Measurements from ENCODE around the gene ANP32B.
"Not testable (repeated sequence)": the region's sequence is repeated elsewhere in the genome, so short reads cannot be mapped to it uniquely, and the experiment has no call there.

Gene ANP32B

GRCh38 chr9:97963232-97963631 lies 19.9 kb upstream of the ANP32B start:
- DNase-seq (ENCODE audit: low read depth), result no peak

GRCh38 chr9:97964901-97965300 lies 18.2 kb upstream of the ANP32B start:
- DNase-seq (ENCODE audit: low read depth), result no peak

DNA sequence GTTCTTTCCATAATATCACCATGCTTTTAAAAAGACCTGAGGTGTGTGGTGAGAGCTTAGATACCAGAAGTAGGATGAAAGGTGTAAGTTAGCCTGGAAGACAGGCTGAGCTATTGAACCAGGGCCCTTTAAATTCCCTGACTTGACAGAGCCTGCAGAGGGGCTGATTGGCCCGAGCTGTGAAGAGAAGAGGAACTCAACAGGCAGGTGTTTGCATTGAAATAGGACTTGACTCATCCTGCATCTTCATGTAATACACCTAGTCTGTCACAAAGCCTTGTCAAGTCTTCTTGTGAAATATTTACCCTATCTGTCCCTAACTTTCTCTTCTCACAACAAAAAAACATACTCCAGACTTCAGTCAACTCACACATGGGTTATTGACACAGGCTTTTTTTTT lies 16.6 kb upstream of the ANP32B start:
- DNase-seq (ENCODE audit: low read depth), result no peak

- DNase-seq (ENCODE audit: low read depth), result no peak
Measured at GRCh38 chr9:97969014-97969413, 14.1 kb upstream of the ANP32B start.

DNA sequence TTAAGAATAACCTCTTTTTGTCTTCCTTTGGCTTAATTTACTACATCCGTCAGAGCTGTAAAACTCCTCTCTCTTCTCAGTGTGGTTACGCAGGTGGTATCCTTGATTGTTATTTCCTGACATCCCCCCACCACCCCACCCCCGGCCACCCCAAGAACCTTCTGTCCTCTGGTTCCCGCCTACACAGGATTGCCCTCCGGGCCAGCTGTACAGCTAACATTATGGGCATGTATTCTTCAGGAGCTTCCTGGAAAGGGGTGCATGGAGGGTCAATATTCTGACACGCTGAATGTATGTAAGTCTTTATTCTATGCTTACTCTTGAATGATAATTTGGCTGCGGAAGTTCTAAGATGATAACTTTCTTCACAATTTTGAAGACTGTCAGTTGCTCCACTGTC lies 13.0 kb upstream of the ANP32B start:
- DNase-seq (ENCODE audit: low read depth), result no peak

DNA sequence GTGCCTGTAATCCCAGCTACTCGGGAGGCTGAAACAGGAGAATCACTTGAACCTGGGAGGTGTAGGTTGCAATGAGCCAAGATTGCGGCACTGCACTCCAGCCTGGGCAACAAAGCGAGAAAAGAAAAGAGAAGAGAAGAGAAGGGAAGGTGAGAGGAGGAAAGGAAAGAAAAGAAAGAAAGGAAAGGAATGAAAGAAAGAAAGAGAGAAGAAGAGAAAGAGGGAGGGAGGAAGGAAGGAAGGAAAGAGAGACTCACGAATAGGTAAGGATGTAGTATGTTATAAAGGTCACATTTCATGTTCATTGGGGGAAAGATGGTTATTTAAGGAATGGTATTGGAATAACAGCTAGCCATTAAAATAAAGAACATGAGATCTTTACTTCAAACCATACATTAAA lies 10.4 kb upstream of the ANP32B start:
- no peak for DNase-seq (ENCODE audit: low read depth)

DNA sequence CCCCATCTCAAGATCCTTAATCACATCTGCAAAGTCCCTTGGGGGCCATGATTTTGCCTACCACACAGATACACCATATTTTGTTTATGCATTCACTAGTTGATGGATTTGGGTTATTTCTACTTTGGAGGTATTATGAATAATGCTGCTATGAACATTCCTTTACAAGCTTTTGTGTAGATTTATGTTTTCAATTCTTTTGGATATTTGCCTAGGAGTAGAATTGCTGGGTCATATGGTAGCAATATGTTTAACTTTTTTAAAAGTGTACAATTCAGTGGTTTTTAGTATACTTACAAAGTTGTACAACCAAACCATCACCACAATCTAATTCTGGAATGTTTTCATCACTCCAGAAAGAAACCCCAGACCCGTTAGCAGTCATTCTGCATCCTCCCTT lies 7.8 kb upstream of the ANP32B start:
- DNase-seq (ENCODE audit: low read depth), result no peak

DNA sequence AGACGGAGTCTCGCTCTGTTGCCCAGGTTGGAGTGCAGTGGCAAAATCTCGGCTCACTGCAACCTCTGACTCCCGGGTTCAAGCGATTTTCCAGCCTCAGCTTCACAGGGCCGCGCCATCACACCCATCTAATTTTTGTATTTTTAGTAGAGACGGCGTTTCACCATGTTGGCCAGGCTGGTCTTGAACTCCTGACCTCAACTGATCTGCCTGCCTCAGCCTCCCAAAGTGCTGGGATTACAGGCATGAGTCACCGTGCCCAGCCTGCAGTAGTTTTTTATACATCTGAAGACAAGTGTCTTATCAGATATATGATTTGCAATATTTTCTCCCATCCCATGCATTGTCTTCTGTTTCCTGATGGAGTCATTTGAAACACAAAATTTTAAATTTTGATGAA lies 6.5 kb upstream of the ANP32B start:
- DNase-seq (ENCODE audit: low read depth), result not testable (repeated sequence)

DNA sequence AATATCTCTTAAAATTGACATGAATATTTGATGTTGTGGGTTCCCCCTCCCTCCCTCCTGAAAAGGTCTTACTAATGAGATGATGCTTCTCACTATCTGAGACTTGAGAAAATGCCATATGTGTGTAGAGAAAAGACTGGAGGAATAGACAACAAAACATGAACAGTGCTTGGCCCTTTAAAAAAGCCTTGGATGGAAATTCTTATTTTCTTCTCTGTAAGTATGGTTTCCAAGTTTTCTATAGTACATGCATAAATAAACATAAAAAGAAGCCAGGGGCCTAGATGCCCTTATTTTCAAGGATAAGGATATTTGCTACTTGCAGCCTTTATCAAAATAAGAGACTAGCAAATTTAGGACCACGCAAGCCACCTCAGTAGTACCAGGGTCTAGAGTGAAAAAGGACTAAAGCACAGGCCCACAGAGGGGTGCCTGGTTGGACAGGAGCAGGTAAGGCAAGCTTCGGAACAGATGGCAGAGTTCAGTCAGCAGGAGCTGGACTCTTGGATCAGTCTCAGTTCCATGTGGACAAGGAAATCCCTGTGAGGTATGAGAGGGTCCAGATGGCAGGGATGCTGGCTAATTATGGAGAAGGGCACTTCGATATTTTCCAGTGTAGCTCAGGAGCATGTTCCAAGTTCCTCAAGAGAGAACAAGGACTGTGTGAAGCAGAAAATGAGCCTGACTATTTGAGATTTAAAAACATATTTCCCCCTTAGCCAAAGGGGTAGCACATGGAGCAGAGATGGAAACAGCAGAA lies 4.6 kb upstream of the ANP32B start:
- DNase-seq (ENCODE audit: low read depth), result no peak

DNA sequence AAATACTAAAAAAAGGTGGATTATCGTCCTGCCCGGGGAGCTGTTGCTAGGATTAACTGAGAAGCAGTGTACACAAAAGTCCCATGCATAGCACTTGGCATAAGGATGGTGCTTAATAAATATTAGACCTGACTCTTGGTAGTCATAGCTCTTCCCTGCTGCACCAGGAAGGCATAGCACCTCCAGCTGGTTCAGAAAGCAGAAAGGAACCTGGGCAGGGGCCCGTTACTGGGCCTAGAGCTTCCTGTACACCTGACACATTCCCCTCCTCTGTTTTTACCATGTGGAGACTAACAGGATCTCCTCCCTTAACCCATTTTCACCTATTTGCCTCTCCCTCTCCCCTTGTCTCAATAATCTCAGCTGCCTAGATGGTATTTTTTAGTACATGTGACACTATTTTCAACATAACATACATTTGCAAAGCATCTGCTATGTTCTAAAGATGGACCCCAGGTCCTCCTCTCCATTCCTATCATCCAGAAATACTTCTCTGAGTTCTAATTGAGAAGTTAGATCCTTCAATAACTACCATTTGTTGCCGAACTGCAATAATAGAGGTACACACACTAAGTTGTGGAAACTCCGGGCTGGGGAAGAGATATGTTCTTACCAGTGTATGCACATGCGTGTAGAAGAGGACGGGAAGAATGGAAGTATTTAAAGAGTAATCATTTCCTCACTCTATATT lies 3.2 kb upstream of the ANP32B start:
- DNase-seq (ENCODE audit: low read depth), result no peak

DNA sequence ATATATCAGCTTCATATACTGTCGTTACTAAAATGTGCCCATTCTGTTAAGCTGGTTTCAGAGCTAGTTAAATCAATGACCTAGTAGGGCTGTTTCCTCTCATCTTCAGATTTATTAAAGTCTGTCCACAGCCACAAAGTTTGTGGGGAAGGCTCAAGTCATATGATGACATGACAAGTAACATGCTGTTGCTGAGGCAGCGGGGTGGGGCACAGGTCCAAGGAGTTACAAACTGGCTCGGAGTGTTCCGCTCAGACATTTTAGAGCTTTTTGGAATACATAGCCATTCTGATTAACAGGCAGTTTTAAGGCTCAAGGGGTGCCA lies 2.7 kb upstream of the ANP32B start:
- no peak for DNase-seq (ENCODE audit: low read depth)

DNA sequence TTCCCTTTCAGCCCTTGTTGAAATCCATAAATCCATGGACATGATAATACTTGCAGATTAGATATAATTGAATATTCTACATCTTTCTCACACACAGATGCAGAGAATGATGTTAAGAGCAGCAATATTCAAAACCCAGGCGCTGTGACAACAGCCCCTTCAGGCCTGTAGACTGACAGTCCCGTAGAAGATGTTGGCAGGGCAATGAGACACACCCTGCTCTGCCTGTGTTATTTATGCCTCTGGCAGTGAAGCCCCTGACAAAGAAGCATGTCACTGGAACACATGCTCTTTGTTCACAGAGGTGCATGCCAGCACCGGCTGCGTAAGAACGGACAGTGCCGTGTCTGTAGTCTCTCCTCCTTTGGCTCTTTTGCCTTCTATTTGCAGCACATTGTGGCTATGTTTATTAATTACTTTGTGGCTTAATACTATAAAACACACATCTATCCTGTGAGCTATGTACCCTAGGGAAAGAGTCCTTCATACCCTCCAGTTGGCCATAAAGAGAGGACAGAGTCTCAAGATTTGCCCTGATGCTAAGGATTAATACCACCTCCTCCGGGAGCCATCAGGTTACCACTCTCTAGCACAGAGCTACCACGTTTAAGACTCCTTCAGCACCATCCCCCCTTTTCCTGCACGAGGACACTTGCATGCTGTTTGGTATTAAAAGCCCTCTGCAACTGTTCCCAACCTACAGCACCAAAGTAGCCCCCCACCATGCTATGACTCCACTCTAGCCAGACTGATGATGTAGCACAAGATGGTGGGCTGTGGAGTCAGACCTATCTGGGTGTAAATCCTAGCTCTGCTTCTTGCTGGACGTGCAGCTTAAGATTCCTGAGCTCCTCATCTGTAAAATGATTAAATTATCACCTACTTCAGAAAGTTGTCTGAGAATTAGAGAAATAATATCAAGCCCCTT lies 2.0 kb upstream of the ANP32B start:
- no peak for DNase-seq (ENCODE audit: low read depth)

DNA sequence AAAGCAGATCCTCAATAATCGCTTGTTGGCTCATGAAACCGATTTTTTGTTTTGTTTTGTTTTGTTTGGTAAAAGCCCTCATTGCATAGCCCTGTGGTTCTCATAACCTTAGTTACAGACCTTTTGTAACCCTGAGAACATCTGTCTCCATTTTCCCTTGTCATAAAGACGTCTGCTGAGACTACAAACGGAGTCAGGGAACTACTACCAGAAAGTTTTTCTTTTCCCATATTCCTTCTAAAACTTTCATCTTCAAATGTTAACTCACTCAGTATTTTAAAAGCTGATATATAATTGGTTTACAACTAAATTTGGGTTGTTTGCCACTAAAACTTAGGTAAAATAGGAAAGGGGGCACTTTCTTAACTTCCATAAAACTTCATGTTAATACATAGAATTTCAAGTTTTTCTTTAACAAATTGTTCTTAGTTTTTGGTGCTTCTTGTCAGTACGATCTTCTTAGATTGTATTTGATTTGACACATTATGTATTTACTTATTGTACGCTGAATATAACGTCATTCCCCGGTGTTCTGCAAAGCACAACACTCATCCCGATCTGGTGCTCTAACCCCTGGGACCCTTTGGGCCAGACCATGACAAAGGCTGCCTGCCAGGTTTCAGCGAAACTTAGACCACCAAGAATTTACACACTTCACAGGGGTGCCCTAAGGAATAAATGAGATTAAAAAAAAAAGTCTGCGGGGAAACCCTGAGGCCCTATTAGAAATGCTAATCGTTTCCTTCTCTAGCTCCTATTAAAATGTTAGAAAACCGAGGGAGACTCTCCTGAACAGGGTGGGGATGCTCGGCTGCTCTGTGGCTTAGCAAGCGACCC lies 1.1 kb upstream of the ANP32B start:
- no peak for DNase-seq (ENCODE audit: low read depth)

DNA sequence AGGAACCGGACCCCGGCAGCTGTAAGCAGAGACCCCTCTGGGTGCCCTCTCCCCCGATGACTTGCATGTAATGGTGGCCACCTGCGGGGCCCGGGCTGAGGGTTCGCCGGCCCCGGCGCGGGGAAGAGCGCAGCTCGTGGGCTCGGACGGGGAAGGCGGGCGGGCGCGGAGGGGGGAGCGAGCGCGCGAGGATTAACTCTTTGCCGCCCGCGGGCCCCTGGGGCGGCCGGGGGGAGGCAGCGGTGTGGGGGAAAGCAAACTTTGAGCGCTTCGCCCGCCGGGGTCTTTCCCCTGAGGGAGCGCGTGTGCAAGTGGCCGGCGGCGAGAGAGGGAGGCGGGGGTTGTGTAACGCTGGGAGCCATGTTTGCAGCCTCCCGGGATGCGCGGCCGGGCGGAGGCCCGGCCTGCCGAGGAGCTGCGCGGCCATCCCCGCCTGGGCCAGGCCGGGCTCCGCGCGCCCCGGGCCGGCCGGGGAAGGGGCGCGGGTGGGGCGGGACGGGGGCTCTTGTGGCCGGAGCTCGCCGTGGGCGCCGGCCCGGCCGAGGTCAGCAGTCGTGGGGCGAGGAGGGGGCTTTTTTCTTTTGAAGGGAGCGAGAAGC lies 547 bp downstream of the ANP32B start:
- DNase-seq (ENCODE audit: low read depth), result peak; percentile 45

GRCh38 chr9:97984188-97985057 lies 1.3 kb downstream of the ANP32B start:
- DNase-seq (ENCODE audit: low read depth), result peak; percentile 86

GRCh38 chr9:97985058-97985861 lies 2.1 kb downstream of the ANP32B start:
- peak; percentile 24 for DNase-seq (ENCODE audit: low read depth)

DNA sequence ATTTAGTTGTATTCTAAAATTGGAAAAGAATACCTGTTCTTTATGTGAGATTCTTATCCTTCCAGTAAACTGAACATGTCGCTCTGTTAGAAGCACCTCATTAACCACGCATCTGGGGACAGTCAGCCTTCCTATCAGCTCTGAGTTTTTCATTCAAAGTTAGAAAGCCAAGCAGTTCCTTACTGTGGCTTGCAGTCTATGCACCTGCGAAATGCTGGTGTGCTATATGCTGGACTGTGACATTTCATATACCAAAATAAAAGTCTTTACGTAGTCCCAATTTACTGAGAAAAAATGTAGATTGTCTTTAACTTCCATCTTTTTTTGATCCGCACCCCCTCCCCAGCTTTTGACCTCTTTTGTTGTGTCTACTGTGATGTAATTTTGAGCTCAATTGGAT lies 4.3 kb downstream of the ANP32B start:
- no peak for DNase-seq (ENCODE audit: low read depth)

GRCh38 chr9:97990259-97990658 lies 7.1 kb downstream of the ANP32B start:
- no peak for DNase-seq (ENCODE audit: low read depth)

DNA sequence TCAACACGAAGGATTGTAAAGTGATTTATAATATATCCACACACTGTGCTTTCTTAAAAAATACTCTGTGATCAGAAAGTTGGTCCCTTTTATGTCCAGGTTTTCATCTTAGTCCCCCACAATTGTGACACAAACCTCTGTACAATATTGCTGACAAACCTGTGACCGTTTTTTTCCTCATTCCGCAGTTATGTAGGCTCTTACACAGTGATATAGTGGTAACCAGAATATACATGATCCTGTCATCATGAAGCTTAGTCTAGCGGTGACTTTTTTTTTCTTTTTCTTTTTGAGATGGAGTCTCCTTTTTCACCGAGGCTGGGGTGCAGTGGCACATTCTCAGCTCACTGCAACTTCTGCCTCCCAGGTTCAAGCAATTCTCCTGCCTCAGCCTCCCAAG lies 8.7 kb downstream of the ANP32B start:
- no peak for DNase-seq (ENCODE audit: low read depth)

- DNase-seq (ENCODE audit: low read depth), result no peak
Measured at GRCh38 chr9:97992219-97992618, 9.1 kb downstream of the ANP32B start.
